Esophagus mucosa (tissue), 1 donor: Measurements from ENCODE around the gene HOMER2. TPM values are rescaled to one million over a fixed set of nuclear protein-coding genes. Genes with fewer than 3 reads are reported as not detected.

Source experiments
- total RNA-seq: library from RNA; stranded (reverse); gene quantifications from one replicate; pipeline ENCODE4 v1.2.4, GENCODE V29; 2023
- donor health status: DM: yes; HTN: yes; CAD: no.

HOMER2 gene
- total RNA-seq, 1 donor from 2014 or later = 26.3 TPM

Other genes starting within 250 kb of the HOMER2 start
- gene AP3B2, start 242.8 kb downstream of the HOMER2 start, total RNA-seq = 0.88 TPM
- gene FSD2, start 146.7 kb downstream of the HOMER2 start, total RNA-seq = not detected
- 4.0 TPM for gene WHAMM, start 143.1 kb downstream of the HOMER2 start, total RNA-seq
- gene RAMAC, start 33.5 kb upstream of the HOMER2 start, total RNA-seq = 22.5 TPM
- 18.7 TPM for gene C15orf40, start 58.9 kb upstream of the HOMER2 start, total RNA-seq
- 33.3 TPM for gene BTBD1, start 114.5 kb upstream of the HOMER2 start, total RNA-seq
- gene TM6SF1, start 154.9 kb upstream of the HOMER2 start, total RNA-seq = 0.48 TPM